ENCODE results near the gene USP4. TPM values are rescaled to one million over a fixed set of nuclear protein-coding genes. Genes with fewer than 3 reads are reported as not detected.

USP4 gene
- total and polyA plus RNA-seq, 2 of the 13 experiments (the other 11 are each of a cell fraction or from before 2014, with no cell fraction given): 9.2 to 20.8 TPM

GRCh38 chr3:49339941-49340800 lies at the start of gene USP4 (continued):
- TF ChIP-seq, protein P1, sequence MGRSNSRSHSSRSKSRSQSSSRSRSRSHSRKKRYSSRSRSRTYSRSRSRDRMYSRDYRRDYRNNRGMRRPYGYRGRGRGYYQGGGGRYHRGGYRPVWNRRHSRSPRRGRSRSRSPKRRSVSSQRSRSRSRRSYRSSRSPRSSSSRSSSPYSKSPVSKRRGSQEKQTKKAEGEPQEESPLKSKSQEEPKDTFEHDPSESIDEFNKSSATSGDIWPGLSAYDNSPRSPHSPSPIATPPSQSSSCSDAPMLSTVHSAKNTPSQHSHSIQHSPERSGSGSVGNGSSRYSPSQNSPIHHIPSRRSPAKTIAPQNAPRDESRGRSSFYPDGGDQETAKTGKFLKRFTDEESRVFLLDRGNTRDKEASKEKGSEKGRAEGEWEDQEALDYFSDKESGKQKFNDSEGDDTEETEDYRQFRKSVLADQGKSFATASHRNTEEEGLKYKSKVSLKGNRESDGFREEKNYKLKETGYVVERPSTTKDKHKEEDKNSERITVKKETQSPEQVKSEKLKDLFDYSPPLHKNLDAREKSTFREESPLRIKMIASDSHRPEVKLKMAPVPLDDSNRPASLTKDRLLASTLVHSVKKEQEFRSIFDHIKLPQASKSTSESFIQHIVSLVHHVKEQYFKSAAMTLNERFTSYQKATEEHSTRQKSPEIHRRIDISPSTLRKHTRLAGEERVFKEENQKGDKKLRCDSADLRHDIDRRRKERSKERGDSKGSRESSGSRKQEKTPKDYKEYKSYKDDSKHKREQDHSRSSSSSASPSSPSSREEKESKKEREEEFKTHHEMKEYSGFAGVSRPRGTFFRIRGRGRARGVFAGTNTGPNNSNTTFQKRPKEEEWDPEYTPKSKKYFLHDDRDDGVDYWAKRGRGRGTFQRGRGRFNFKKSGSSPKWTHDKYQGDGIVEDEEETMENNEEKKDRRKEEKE (IDR thresholded peaks at IDR 0.05): no peak
- no peak for TF ChIP-seq SMAD9 (CRISPR knock-in tag; IDR thresholded peaks at IDR 0.05)
- peak; percentile 80 for TF ChIP-seq ASH2L (IDR thresholded peaks at IDR 0.05; ENCODE audit: insufficient read length, low read depth, low read length)
- peak; percentile 90 for TF ChIP-seq GATAD2A (CRISPR knock-in tag; IDR thresholded peaks at IDR 0.05)
- peak; percentile 57; the same call in 1 of the 2 replicates for TF ChIP-seq JDP2 (CRISPR knock-in tag; IDR thresholded peaks at IDR 0.05; ENCODE audit: borderline replicate concordance)
- peak; percentile 83; the same call in 1 of the 2 replicates for TF ChIP-seq ZNF710 (CRISPR knock-in tag; IDR thresholded peaks at IDR 0.05; ENCODE audit: borderline replicate concordance)
- 0 out of 2 replicates have a peak, but pooled peaks have one; percentile 34 for TF ChIP-seq MAZ (IDR thresholded peaks at IDR 0.05; ENCODE audit: borderline replicate concordance, low read depth, low read length)
- TF ChIP-seq MAZ (CRISPR knock-in tag; IDR thresholded peaks at IDR 0.05; ENCODE audit: low read depth): peak; percentile 97
- peak; percentile 89 for TF ChIP-seq ZHX1 (CRISPR knock-in tag; IDR thresholded peaks at IDR 0.05; ENCODE audit: low read depth)
- TF ChIP-seq MXI1 (IDR thresholded peaks at IDR 0.05; ENCODE audit: borderline replicate concordance, low read depth, low read length): peak; percentile 80; the same call in 1 of the 3 replicates
- TF ChIP-seq NBN (conservative IDR thresholded peaks at IDR 0.05): no peak
- TF ChIP-seq ZNF567 (CRISPR knock-in tag; IDR thresholded peaks at IDR 0.05; ENCODE audit: borderline replicate concordance): no peak
- TF ChIP-seq FLYWCH1 (CRISPR knock-in tag; IDR thresholded peaks at IDR 0.05): peak; percentile 74; the same call in 1 of the 2 replicates
- peak; percentile 57 for TF ChIP-seq RCOR2 (CRISPR knock-in tag; IDR thresholded peaks at IDR 0.05)
- peak; percentile 49; the same call in 1 of the 2 replicates for TF ChIP-seq KLF15 (CRISPR knock-in tag; IDR thresholded peaks at IDR 0.05; ENCODE audit: borderline replicate concordance)
- peak; percentile 94; the same call in 1 of the 2 replicates for TF ChIP-seq ZNF577 (CRISPR knock-in tag; IDR thresholded peaks at IDR 0.05; ENCODE audit: borderline replicate concordance, low read depth)
- peak; percentile 96 for TF ChIP-seq SAFB2 (CRISPR knock-in tag; IDR thresholded peaks at IDR 0.05; ENCODE audit: borderline replicate concordance, low read depth)
- TF ChIP-seq HNRNPUL1 (IDR thresholded peaks at IDR 0.05; ENCODE audit: low read depth, low read length): no peak
- TF ChIP-seq ATF6 (CRISPR knock-in tag; conservative IDR thresholded peaks at IDR 0.05): no peak

Data from HepG2 (cell line).